HepG2 (cell line): ENCODE results near the gene ZNF674.

Experiments used
- CHD2 ChIP-seq: IDR thresholded peaks from 2 replicates; pipeline ENCODE4 v1.6.1; 2011; ENCODE audit warnings: low read depth, low read length, improper control_type of control experiment
- NONO ChIP-seq, 2 experiments: fragments of 450-650 bp in 1 of 2; sonication (generic) in 1 of 2; formaldehyde crosslinking in 1 of 2; IDR thresholded peaks in 1 of 2; conservative IDR thresholded peaks in 1 of 2; 2 replicates each; pipeline versions ENCODE4 v1.6.1 to v1.8.0; 2017 to 2022; ENCODE audit warnings: mild to moderate bottlenecking in 1 of 2, missing genetic modification reagents in 1 of 2, moderate library complexity in 1 of 2
- ZBTB33 ChIP-seq: sonication (generic); formaldehyde crosslinking; IDR thresholded peaks from 2 replicates; pipeline ENCODE4 v1.4.0; 2020; ENCODE audit warnings: missing genetic modification reagents

GRCh38 chrX:46559062-46559461, 13.8 kb upstream of the ZNF674 start:
- no peak for TF ChIP-seq CHD2
- no peak for TF ChIP-seq ZBTB33 (CRISPR knock-in tag)
- no peak for TF ChIP-seq NONO (IDR thresholded peaks at IDR 0.05)
- TF ChIP-seq NONO (CRISPR knock-in tag; conservative IDR thresholded peaks at IDR 0.05) = no peak
